GM12864 (cell line): Measurements from ENCODE around the gene AMOTL1.

ENCODE experiments used
- DNase-seq: peaks from one replicate; pipeline ENCODE4 v3.0.0-alpha.2; 2011; ENCODE audit warnings: low read depth
- H3K4me3 ChIP-seq: 2 replicates; pipeline ENCODE4 v1.5.1; 2011; ENCODE audit warnings: mild to moderate bottlenecking, low read depth, low read length, control low read depth
- CTCF ChIP-seq: IDR thresholded peaks from 2 replicates; pipeline ENCODE4 v1.5.1; 2011; ENCODE audit warnings: low read depth, mild to moderate bottlenecking, moderate library complexity, low read length, control low read depth, inconsistent platforms; ENCODE audit errors: missing control alignments

The AMOTL1 gene

GRCh38 chr11:94815705-94816344, 47.7 kb downstream of the AMOTL1 start:
- H3K4me3 ChIP-seq, result no peak overlapping the region
- no peak for DNase-seq
- no peak for TF ChIP-seq CTCF

GRCh38 chr11:94820480-94820879, 52.3 kb downstream of the AMOTL1 start:
- DNase-seq, result no peak
- H3K4me3 ChIP-seq, result no peak overlapping the region
- TF ChIP-seq CTCF, result no peak

GRCh38 chr11:94821439-94821838, 53.3 kb downstream of the AMOTL1 start:
- DNase-seq, result no peak
- no peak for TF ChIP-seq CTCF
- no peak overlapping the region for H3K4me3 ChIP-seq

GRCh38 chr11:94822080-94822479, 53.9 kb downstream of the AMOTL1 start:
- DNase-seq, result no peak
- no peak for TF ChIP-seq CTCF
- no peak overlapping the region for H3K4me3 ChIP-seq

GRCh38 chr11:94823102-94823732, 55.1 kb downstream of the AMOTL1 start:
- no peak for DNase-seq
- no peak overlapping the region for H3K4me3 ChIP-seq
- no peak for TF ChIP-seq CTCF

GRCh38 chr11:94825031-94825430, 56.9 kb downstream of the AMOTL1 start:
- TF ChIP-seq CTCF, result no peak

GRCh38 chr11:94825481-94825880, 57.3 kb downstream of the AMOTL1 start:
- DNase-seq, result no peak
- no peak overlapping the region for H3K4me3 ChIP-seq
- no peak for TF ChIP-seq CTCF

More at GRCh38 chr11:94825031-94825430, 56.9 kb downstream of the AMOTL1 start:
- no peak for DNase-seq
- no peak overlapping the region for H3K4me3 ChIP-seq
